ENCODE measurements around the gene CDH4. TPM values are rescaled to one million over a fixed set of nuclear protein-coding genes. Genes with fewer than 3 reads are reported as not detected.

Gene CDH4
- total RNA-seq, 1 donor from 2014 or later: 8.9 TPM

DNA sequence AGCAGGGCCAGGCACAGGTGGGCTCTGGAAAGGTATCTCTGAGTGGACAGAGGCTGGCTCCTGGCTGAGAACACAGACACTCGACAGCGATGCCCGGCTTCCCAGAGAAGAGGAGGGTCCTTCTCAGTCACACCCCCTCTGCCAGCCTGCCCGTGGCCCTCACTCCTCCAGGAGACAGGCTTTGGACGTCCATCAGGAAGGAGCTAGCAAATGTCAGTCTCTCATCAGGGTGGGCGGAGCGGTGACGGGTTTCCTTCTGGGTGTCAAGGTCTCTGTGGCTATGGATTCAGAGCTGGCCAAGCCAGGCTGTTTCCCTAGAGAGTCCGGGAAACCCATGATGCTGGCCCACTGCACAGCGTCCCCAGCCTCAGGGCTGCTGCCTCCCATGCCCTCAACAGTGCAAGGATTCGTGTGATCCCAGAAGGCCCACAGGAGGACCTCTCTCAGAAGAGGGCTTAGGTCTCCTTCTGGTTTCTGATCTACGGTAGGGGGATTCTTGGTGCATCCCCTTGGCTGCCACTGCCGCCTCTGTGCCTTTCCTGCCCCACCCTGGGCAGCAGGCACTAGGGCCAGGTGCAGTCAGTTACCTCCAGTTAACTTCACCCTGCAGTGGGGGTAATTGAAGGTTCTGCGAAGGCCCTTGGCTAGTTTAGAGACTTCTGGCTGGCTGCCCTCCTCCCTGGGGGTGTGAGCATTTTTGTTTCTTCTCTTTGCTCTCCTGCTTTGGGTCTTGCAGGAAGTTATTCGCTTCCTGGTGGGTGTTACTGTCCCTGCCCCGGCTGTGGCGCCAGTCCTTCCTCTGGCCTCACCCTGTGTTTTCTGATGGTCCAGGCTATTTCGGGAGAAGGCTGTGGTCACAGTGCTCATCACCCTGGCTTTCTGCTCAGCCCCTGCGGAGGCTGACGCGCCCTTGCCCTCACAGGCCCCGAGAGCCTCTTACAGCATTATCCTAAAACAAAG lies 80.2 kb downstream of the CDH4 start:
- H3K27ac Mint-ChIP-seq (ENCODE audit: unreplicated experiment): peak overlapping the region; percentile 45
- TF ChIP-seq, protein P1, sequence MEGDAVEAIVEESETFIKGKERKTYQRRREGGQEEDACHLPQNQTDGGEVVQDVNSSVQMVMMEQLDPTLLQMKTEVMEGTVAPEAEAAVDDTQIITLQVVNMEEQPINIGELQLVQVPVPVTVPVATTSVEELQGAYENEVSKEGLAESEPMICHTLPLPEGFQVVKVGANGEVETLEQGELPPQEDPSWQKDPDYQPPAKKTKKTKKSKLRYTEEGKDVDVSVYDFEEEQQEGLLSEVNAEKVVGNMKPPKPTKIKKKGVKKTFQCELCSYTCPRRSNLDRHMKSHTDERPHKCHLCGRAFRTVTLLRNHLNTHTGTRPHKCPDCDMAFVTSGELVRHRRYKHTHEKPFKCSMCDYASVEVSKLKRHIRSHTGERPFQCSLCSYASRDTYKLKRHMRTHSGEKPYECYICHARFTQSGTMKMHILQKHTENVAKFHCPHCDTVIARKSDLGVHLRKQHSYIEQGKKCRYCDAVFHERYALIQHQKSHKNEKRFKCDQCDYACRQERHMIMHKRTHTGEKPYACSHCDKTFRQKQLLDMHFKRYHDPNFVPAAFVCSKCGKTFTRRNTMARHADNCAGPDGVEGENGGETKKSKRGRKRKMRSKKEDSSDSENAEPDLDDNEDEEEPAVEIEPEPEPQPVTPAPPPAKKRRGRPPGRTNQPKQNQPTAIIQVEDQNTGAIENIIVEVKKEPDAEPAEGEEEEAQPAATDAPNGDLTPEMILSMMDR (conservative IDR thresholded peaks at IDR 0.05): no peak
- H3K36me3 Mint-ChIP-seq (ENCODE audit: low read depth): peaks cover 3% of the 10 kb centered on the region
- H3K9me3 Mint-ChIP-seq: peaks cover 4% of the 10 kb centered on the region
- no peak overlapping the region for H3K4me3 Mint-ChIP-seq
- H3K4me1 Mint-ChIP-seq: peaks cover 6% of the 10 kb centered on the region
- no peak for DNase-seq (ENCODE audit: low read depth, low spot score)
- no peaks in the 10 kb centered on the region for H3K27me3 Mint-ChIP-seq (ENCODE audit: low read depth)

DNA sequence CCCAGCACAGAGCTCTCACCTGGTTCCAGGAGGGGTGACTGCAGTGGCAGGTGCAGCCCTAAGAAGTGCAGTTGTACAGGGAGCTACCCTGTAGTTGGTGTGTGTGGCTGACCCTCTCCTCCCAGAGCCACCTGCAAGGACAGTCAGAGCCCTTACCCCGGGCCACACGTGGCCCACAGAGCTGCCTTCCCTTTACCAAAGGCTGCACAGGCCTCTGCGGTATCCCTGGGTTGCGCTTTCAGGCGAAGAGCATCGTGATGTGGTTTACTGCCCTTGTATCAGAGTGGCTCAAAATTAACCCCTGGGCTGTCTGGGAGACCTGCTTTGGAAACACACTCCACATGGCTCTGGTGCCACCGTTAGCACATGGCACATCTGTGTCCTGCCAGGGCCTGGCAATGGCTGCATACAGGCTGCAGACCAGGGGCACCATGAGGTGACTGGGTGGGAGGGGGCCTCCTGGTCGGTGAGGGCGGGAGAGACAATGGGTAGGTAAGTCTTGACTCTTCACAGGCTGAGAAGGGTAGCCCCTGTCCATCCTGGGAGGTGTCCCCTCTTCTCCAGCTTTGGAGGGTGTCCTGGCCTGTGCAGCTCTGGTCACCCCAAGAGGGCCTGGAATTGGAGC lies 81.5 kb downstream of the CDH4 start:
- TF ChIP-seq, protein P1 (conservative IDR thresholded peaks at IDR 0.05): no peak
- H3K4me1 Mint-ChIP-seq: peaks cover 6% of the 10 kb centered on the region
- no peak overlapping the region for H3K4me3 Mint-ChIP-seq
- no peaks in the 10 kb centered on the region for H3K27me3 Mint-ChIP-seq (ENCODE audit: low read depth)
- H3K27ac Mint-ChIP-seq (ENCODE audit: unreplicated experiment): no peak overlapping the region
- no peak for DNase-seq (ENCODE audit: low read depth, low spot score)
- H3K36me3 Mint-ChIP-seq (ENCODE audit: low read depth): peaks cover 3% of the 10 kb centered on the region
- peaks cover 4% of the 10 kb centered on the region for H3K9me3 Mint-ChIP-seq

DNA sequence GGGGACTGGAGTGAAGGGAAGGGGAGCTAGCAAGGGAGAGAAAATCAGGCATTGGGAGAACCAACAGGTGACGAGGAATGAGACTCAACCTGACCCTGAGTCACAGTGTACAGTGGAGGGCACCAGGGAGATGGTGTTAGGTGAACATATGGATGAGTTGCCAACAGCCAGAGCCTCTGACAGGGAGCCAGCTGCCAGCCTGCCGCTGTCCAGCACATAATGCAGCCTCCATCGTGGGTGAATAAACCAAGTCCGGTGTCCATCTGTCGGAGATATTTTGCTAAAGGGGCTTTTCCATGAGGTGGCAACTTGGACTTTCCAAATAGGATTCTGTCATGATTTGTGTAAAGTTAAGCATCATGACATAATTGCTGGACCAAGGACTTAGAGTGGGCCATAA lies 88.1 kb downstream of the CDH4 start:
- DNase-seq (ENCODE audit: low read depth, low spot score): no peak
- Mint-ChIP-seq H3K36me3 (ENCODE audit: low read depth) (peaks cover 3% of the 10 kb centered on the region), H3K9me3 (peaks cover 4% of the 10 kb centered on the region), H3K27ac (ENCODE audit: unreplicated experiment) (no peak overlapping the region), H3K4me3 (no peak overlapping the region), H3K4me1 (peaks cover 24% of the 10 kb centered on the region), H3K27me3 (ENCODE audit: low read depth) (no peaks in the 10 kb centered on the region)
- TF ChIP-seq, protein P1 (conservative IDR thresholded peaks at IDR 0.05): no peak

DNA sequence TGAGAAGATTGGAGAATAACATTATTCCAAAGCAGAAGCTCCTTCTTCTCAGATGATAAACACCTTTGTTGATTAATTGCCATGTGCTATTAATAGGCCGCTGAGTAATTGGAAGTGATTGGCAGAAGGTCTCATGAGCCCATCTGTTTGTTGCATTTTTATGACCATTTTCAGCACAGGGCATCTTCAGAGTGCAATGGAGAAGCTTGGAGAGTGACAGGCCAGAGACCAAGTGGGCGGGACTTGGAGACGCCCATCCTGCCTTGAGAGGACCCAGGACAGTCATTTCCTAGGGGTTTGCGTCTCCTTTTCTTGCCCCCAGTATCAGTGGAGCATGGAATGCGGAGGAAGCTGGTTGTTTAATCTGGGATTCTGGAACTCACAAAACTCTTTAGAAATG lies 89.5 kb downstream of the CDH4 start:
- peaks cover 4% of the 10 kb centered on the region for H3K9me3 Mint-ChIP-seq
- H3K4me3 Mint-ChIP-seq: no peak overlapping the region
- DNase-seq (ENCODE audit: low read depth, low spot score): no peak
- peaks cover 3% of the 10 kb centered on the region for H3K36me3 Mint-ChIP-seq (ENCODE audit: low read depth)
- H3K27me3 Mint-ChIP-seq (ENCODE audit: low read depth): no peaks in the 10 kb centered on the region
- no peak overlapping the region for H3K27ac Mint-ChIP-seq (ENCODE audit: unreplicated experiment)
- peaks cover 32% of the 10 kb centered on the region for H3K4me1 Mint-ChIP-seq
- TF ChIP-seq, protein P1 (conservative IDR thresholded peaks at IDR 0.05): no peak

DNA sequence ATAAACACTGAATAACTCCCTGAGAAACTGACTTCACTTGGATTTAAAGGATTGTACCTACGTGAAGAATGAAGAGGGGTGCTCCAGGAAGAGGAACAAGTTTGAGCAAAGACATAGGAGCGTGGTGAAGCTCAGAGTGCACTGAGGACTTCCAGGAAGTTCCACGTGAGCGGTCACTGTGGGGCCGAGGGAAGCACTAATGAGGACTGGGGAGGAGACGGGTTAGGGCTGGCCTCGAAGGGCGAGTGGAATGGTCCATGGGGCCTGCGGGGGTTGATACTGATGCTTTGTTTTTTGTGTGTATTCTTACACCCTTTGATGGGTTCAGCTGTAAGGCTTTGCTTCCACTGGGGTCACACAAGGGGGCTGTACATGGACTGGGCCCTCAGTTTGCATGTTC lies 91.9 kb downstream of the CDH4 start:
- Mint-ChIP-seq H3K36me3 (ENCODE audit: low read depth) (no peaks in the 10 kb centered on the region), H3K4me1 (peaks cover 49% of the 10 kb centered on the region), H3K27ac (ENCODE audit: unreplicated experiment) (peak overlapping the region; percentile 73), H3K9me3 (peaks cover 2% of the 10 kb centered on the region), H3K4me3 (no peak overlapping the region), H3K27me3 (ENCODE audit: low read depth) (no peaks in the 10 kb centered on the region)
- TF ChIP-seq, protein P1 (conservative IDR thresholded peaks at IDR 0.05): no peak
- no peak for DNase-seq (ENCODE audit: low read depth, low spot score)

All from neural crest cell (in vitro differentiated cells).